ENCODE measurements around the gene RFX6. TPM values are rescaled to one million over a fixed set of nuclear protein-coding genes. Genes with fewer than 3 reads are reported as not detected.

RFX6 gene
- total and polyA plus RNA-seq, 10 of the 15 experiments (the other 5 are each of a cell fraction or from before 2014, with no cell fraction given): not detected

- no peaks in the 10 kb centered on the region for H3K36me3 ChIP-seq (ENCODE audit: control insufficient read depth in 2 of 2, insufficient read depth in 2 of 2, low read length in 1 of 2)
- H3K4me1 ChIP-seq (ENCODE audit: control insufficient read depth, insufficient read depth, low read length): no peaks in the 10 kb centered on the region
- TF ChIP-seq MEF2B (IDR thresholded peaks at IDR 0.05; ENCODE audit: partially characterized antibody, poor library complexity, severe bottlenecking) (no peak), ZNF687 (IDR thresholded peaks at IDR 0.05) (no peak), KAT2A (conservative IDR thresholded peaks at IDR 0.05; ENCODE audit: control insufficient read depth, low read depth, low read length) (no peak), GATAD2B (conservative IDR thresholded peaks at IDR 0.05; ENCODE audit: low read depth) (no peak), REST (IDR thresholded peaks at IDR 0.05; ENCODE audit: low read depth, low read length) (no peak), ASH2L (IDR thresholded peaks at IDR 0.05; ENCODE audit: borderline replicate concordance, low read depth) (no peak)
- ATAC-seq (no peak), FAIRE-seq (no peak), DNase-seq (ENCODE audit: low read depth, low spot score) (no peak)
- no peak overlapping the region for H3K4me3 ChIP-seq
- H3K27ac ChIP-seq (ENCODE audit: control insufficient read depth, insufficient read depth): no peak overlapping the region
- RAD21 ChIA-PET (ENCODE audit: unreplicated experiment): no interaction called here
- no peaks in the 10 kb centered on the region for H3K9me3 ChIP-seq (replicated peaks; ENCODE audit: control insufficient read depth, insufficient read depth, low read length)
- SMC1A ChIA-PET (ENCODE audit: uncharacterized antibody, unreplicated experiment): interaction anchor here (1.4 kb wide), 1 partner anchor 8 kb away, joined by 5 read pairs; no protein-coding TSS in a partner anchor
- H3K4me2 ChIP-seq (ENCODE audit: control insufficient read depth, insufficient read depth): no peak overlapping the region
- in situ Hi-C loops (cut with MboI) (no loop called here), intact Hi-C loops (cut with micrococcal nuclease; ENCODE audit: unreplicated experiment) (no loop called here)
- WGBS (ENCODE audit: insufficient coverage, insufficient replicate concordance, low lambda C conversion rate, missing lambda C conversion rate): 43% methylated on average over 5 of the region's 5 CpGs
- no peaks in the 10 kb centered on the region for H3K79me2 ChIP-seq (ENCODE audit: control insufficient read depth, insufficient read depth, low read length)
- CTCF ChIA-PET: no interaction called here
- no peak overlapping the region for H2AFZ ChIP-seq (ENCODE audit: control insufficient read depth, low read depth, low read length)
- no peak overlapping the region for H3K9ac ChIP-seq (ENCODE audit: control insufficient read depth, insufficient read depth, low read length)
- no peaks in the 10 kb centered on the region for H3K27me3 ChIP-seq (replicated peaks in 1 of 2; ENCODE audit: control insufficient read depth in 2 of 2, insufficient read depth in 2 of 2, low read length in 1 of 2)
- H4K20me1 ChIP-seq (ENCODE audit: control insufficient read depth, insufficient read depth): no peaks in the 10 kb centered on the region
- POLR2A ChIA-PET: no interaction called here
- BruUV-seq (replicated peaks): no TSS peak
Measured at GRCh38 chr6:116836606-116837342, 40.3 kb upstream of the RFX6 start.

Measured in GM12878 (cell line).